Lower lobe of right lung (tissue), 2 donors: ENCODE data around the gene IGFBP2. TPM values are rescaled to one million over a fixed set of nuclear protein-coding genes. Genes with fewer than 3 reads are reported as not detected.

ENCODE experiments used
- ATAC-seq, 2 donors: fragments of 200-7000 bp; cut with Tn5 transposase; one replicate each; pipeline ENCODE4 v1.9.1; 2020 to 2022; ENCODE audit warnings: mild to moderate bottlenecking in 2 of 2, moderate library complexity in 2 of 2
- DNase-seq: peaks from one replicate; pipeline ENCODE4 v3.0.0-alpha.2; 2020
- H3K27ac ChIP-seq: fragments of 200-600 bp; one replicate; pipeline ENCODE4 v1.8.0; 2022
- H3K27me3 ChIP-seq: fragments of 200-600 bp; one replicate; pipeline ENCODE4 v1.8.0; 2022; ENCODE audit warnings: low read depth
- H3K36me3 ChIP-seq: fragments of 200-600 bp; one replicate; pipeline ENCODE4 v1.8.0; 2022; ENCODE audit warnings: mild to moderate bottlenecking
- H3K4me1 ChIP-seq: fragments of 200-600 bp; one replicate; pipeline ENCODE4 v1.8.0; 2022
- H3K4me3 ChIP-seq: fragments of 200-600 bp; one replicate; pipeline ENCODE4 v1.8.0; 2022; ENCODE audit warnings: mild to moderate bottlenecking
- H3K9me3 ChIP-seq: fragments of 200-600 bp; one replicate; pipeline ENCODE4 v1.8.0; 2022
- CTCF ChIP-seq: fragments of 200-600 bp; IDR thresholded peaks from one replicate; pipeline ENCODE4 v1.8.0; 2022; ENCODE audit warnings: antibody characterized with exemption, mild to moderate bottlenecking
- intact Hi-C: fragments of 100-400 bp; cut with DNase I; formaldehyde crosslinking; loops from one replicate; pipeline ENCODE4 v1.11.0; 2022
- total RNA-seq: library from RNA; stranded (reverse); fragmentation: NEBNext Ultra II Directional; extraction: Animal tissue kit (Norgen Biotek cat#: 25700); gene quantifications from one replicate; pipeline ENCODE4 v1.2.1, GENCODE V29; 2021
- donor health status: DM: no; HTN: yes; CAD: no; lungs with severe emphysema.

Gene IGFBP2
- total RNA-seq, 1 donor from 2014 or later, result 37.7 TPM

GRCh38 chr2:216678813-216679657 lies 45.8 kb downstream of the IGFBP2 start:
- DNase-seq (peak; percentile 26), ATAC-seq (no peak)
- intact Hi-C loops, result no loop called here
- H3K9me3 ChIP-seq, result no peaks in the 10 kb centered on the region
- H3K27me3 ChIP-seq, result no peaks in the 10 kb centered on the region
- peak overlapping the region; percentile 4 for H3K27ac ChIP-seq
- no peak overlapping the region for H3K4me3 ChIP-seq
- peaks cover 19% of the 10 kb centered on the region for H3K4me1 ChIP-seq
- no peak for TF ChIP-seq CTCF
- H3K36me3 ChIP-seq, result peaks cover 31% of the 10 kb centered on the region

GRCh38 chr2:216679658-216680024 lies 46.4 kb downstream of the IGFBP2 start:
- Histone ChIP-seq H3K27me3 (no peaks in the 10 kb centered on the region), H3K4me1 (peaks cover 25% of the 10 kb centered on the region), H3K36me3 (peaks cover 31% of the 10 kb centered on the region), H3K9me3 (no peaks in the 10 kb centered on the region), H3K4me3 (no peak overlapping the region), H3K27ac (peak overlapping the region; percentile 4)
- TF ChIP-seq CTCF, result no peak
- intact Hi-C loops, result loop anchor here (5.0 kb wide), 1 partner anchor 833 kb away; no protein-coding TSS in a partner anchor
- ATAC-seq (no peak), DNase-seq (peak; percentile 49)

GRCh38 chr2:216680951-216681629 lies 47.9 kb downstream of the IGFBP2 start:
- DNase-seq (no peak), ATAC-seq (no peak)
- no peaks in the 10 kb centered on the region for H3K9me3 ChIP-seq
- peaks cover 25% of the 10 kb centered on the region for H3K36me3 ChIP-seq
- no peak overlapping the region for H3K27ac ChIP-seq
- peaks cover 27% of the 10 kb centered on the region for H3K4me1 ChIP-seq
- no peak overlapping the region for H3K4me3 ChIP-seq
- TF ChIP-seq CTCF, result no peak
- intact Hi-C loops, result loop anchor here (5.0 kb wide), 1 partner anchor 831 kb away; no protein-coding TSS in a partner anchor
- no peaks in the 10 kb centered on the region for H3K27me3 ChIP-seq

- TF ChIP-seq CTCF, result no peak
- H3K4me3 ChIP-seq, result no peak overlapping the region
- H3K9me3 ChIP-seq, result no peaks in the 10 kb centered on the region
- no peaks in the 10 kb centered on the region for H3K27me3 ChIP-seq
- DNase-seq (no peak), ATAC-seq (no peak)
- H3K36me3 ChIP-seq, result peaks cover 23% of the 10 kb centered on the region
- intact Hi-C loops, result loop anchor here (5.0 kb wide), 1 partner anchor 831 kb away; no protein-coding TSS in a partner anchor
- H3K4me1 ChIP-seq, result peaks cover 27% of the 10 kb centered on the region
- H3K27ac ChIP-seq, result no peak overlapping the region
Observed at GRCh38 chr2:216681683-216682082, 48.5 kb downstream of the IGFBP2 start.

GRCh38 chr2:216683846-216684245 lies 50.6 kb downstream of the IGFBP2 start:
- ATAC-seq (peak; percentile 65 to 78), DNase-seq (no peak)
- no peak for TF ChIP-seq CTCF
- H3K4me3 ChIP-seq, result no peak overlapping the region
- intact Hi-C loops, result loop anchor here (5.0 kb wide), 1 partner anchor 828 kb away; no protein-coding TSS in a partner anchor
- H3K27me3 ChIP-seq, result no peaks in the 10 kb centered on the region
- H3K4me1 ChIP-seq, result peaks cover 35% of the 10 kb centered on the region
- peaks cover 2% of the 10 kb centered on the region for H3K36me3 ChIP-seq
- H3K27ac ChIP-seq, result peak overlapping the region; percentile 43
- no peaks in the 10 kb centered on the region for H3K9me3 ChIP-seq
